Activated T-cell treated with anti-CD3 and anti-CD28 coated beads, Interleukin-2, amount 50 U/mL, for 72 hours (primary cell): ENCODE data around the gene SLC18A3. TPM values are rescaled to one million over a fixed set of nuclear protein-coding genes. Genes with fewer than 3 reads are reported as not detected.
A peak's percentile ranks its signal among the peaks of the same experiment; 100 is the strongest.

Experiments used
- ATAC-seq, 2 donors: fragments of 150-1000 bp; cut with Tn5 transposase; replicated peaks in 1 of 2; 2 replicates each; pipeline ENCODE4 v1.10.0; 2021; ENCODE audit warnings: moderate library complexity in 2 of 2, mild to moderate bottlenecking in 1 of 2
- DNase-seq, 2 donors: peaks; one replicate each; pipeline ENCODE4 v3.0.0; 2021 to 2022; ENCODE audit warnings: mixed read lengths in 1 of 2
- H3K27ac Mint-ChIP-seq: one replicate; pipeline ENCODE4 v1.8.0; 2022; ENCODE audit warnings: mild to moderate bottlenecking, moderate library complexity, mixed read lengths
- H3K27me3 Mint-ChIP-seq: one replicate; pipeline ENCODE4 v1.8.0; 2022; ENCODE audit warnings: low read depth, mixed read lengths
- H3K36me3 Mint-ChIP-seq, 2 donors: one replicate each; pipeline ENCODE4 v1.8.0; 2022; ENCODE audit warnings: mixed read lengths in 2 of 2, mild to moderate bottlenecking in 1 of 2; ENCODE audit not compliant: insufficient read depth in 2 of 2
- H3K4me1 Mint-ChIP-seq: one replicate; pipeline ENCODE4 v1.8.0; 2022; ENCODE audit warnings: low read depth, mixed read lengths
- H3K4me3 Mint-ChIP-seq, 2 donors: one replicate each; pipeline ENCODE4 v1.8.0; 2022; ENCODE audit warnings: mild to moderate bottlenecking in 2 of 2, mixed read lengths in 2 of 2, moderate library complexity in 2 of 2
- H3K9me3 Mint-ChIP-seq, 2 donors: one replicate each; pipeline ENCODE4 v1.8.0; 2022; ENCODE audit warnings: mixed read lengths in 2 of 2
- total RNA-seq, 2 donors: library from RNA; stranded (reverse); gene quantifications; one replicate each; pipeline ENCODE4 v1.2.3, GENCODE V29; 2022

The SLC18A3 gene
- total RNA-seq, 2 donors from 2014 or later = not detected

GRCh38 chr10:49610458-49611165, 502 bp downstream of the SLC18A3 start:
- Mint-ChIP-seq H3K27me3 (peaks cover 83% of the 10 kb centered on the region), H3K4me3 (peak overlapping the region in 1 of 2 donors; percentile 32), H3K36me3 (peaks cover 6 to 10% of the 10 kb centered on the region in 2 donors), H3K9me3 (no peaks in the 10 kb centered on the region), H3K27ac (no peak overlapping the region), H3K4me1 (peaks cover 7% of the 10 kb centered on the region)
- no peak for ATAC-seq
- DNase-seq = no peak

- H3K4me1 Mint-ChIP-seq = peaks cover 7% of the 10 kb centered on the region
- H3K27ac Mint-ChIP-seq = no peak overlapping the region
- no peaks in the 10 kb centered on the region for H3K9me3 Mint-ChIP-seq
- H3K27me3 Mint-ChIP-seq = peaks cover 80% of the 10 kb centered on the region
- DNase-seq (no peak), ATAC-seq (no peak)
- H3K4me3 Mint-ChIP-seq = peak overlapping the region in 1 of 2 donors; percentile 32
- peaks cover 6 to 10% of the 10 kb centered on the region in 2 donors for H3K36me3 Mint-ChIP-seq
Observed at GRCh38 chr10:49611166-49611815, 1.2 kb downstream of the SLC18A3 start.

GRCh38 chr10:49611816-49612512, 1.9 kb downstream of the SLC18A3 start:
- Mint-ChIP-seq H3K9me3 (no peaks in the 10 kb centered on the region), H3K27ac (no peak overlapping the region), H3K27me3 (peaks cover 79% of the 10 kb centered on the region), H3K4me1 (peaks cover 3% of the 10 kb centered on the region), H3K36me3 (peaks cover 6 to 10% of the 10 kb centered on the region in 2 donors), H3K4me3 (no peak overlapping the region)
- ATAC-seq = no peak
- DNase-seq = no peak

- H3K9me3 Mint-ChIP-seq = no peaks in the 10 kb centered on the region
- peak in 1 of 2 donors; percentile 13 for DNase-seq
- ATAC-seq = peak in 1 of 2 donors; percentile 33
- H3K36me3 Mint-ChIP-seq = peaks cover 6 to 10% of the 10 kb centered on the region in 2 donors
- H3K4me1 Mint-ChIP-seq = no peaks in the 10 kb centered on the region
- H3K27ac Mint-ChIP-seq = no peak overlapping the region
- H3K27me3 Mint-ChIP-seq = peaks cover 79% of the 10 kb centered on the region
- peak overlapping the region in 1 of 2 donors; percentile 4 for H3K4me3 Mint-ChIP-seq
Observed at GRCh38 chr10:49612513-49613164, 2.5 kb downstream of the SLC18A3 start.

GRCh38 chr10:49613165-49613881, 3.2 kb downstream of the SLC18A3 start:
- ATAC-seq (no peak), DNase-seq (no peak)
- peak overlapping the region; percentile 4 to 58 for H3K4me3 Mint-ChIP-seq
- H3K4me1 Mint-ChIP-seq = no peaks in the 10 kb centered on the region
- H3K27ac Mint-ChIP-seq = no peak overlapping the region
- H3K27me3 Mint-ChIP-seq = peaks cover 78% of the 10 kb centered on the region
- no peaks in the 10 kb centered on the region for H3K9me3 Mint-ChIP-seq
- peaks cover 4 to 10% of the 10 kb centered on the region in 2 donors for H3K36me3 Mint-ChIP-seq

- no peak for ATAC-seq
- Mint-ChIP-seq H3K36me3 (peaks cover 4 to 9% of the 10 kb centered on the region in 2 donors), H3K9me3 (no peaks in the 10 kb centered on the region), H3K4me1 (no peaks in the 10 kb centered on the region), H3K27me3 (peaks cover 78% of the 10 kb centered on the region), H3K27ac (no peak within 1 kb of the TSS), H3K4me3 (peak within 1 kb of the TSS; percentile 4 to 58)
- DNase-seq = no peak
Observed at GRCh38 chr10:49613882-49614241, 3.8 kb downstream of the SLC18A3 start, which contains the start of gene CHAT. CHAT (plus strand) TSS chr10:49614037; CDS start chr10:49614190, 153 bp downstream.

GRCh38 chr10:49614242-49615198, 4.4 kb downstream of the SLC18A3 start:
- no peaks in the 10 kb centered on the region for H3K4me1 Mint-ChIP-seq
- DNase-seq = no peak
- no peaks in the 10 kb centered on the region for H3K9me3 Mint-ChIP-seq
- H3K27ac Mint-ChIP-seq = no peak overlapping the region
- H3K36me3 Mint-ChIP-seq = peaks cover 4 to 9% of the 10 kb centered on the region in 2 donors
- no peak for ATAC-seq
- H3K27me3 Mint-ChIP-seq = peaks cover 78% of the 10 kb centered on the region
- H3K4me3 Mint-ChIP-seq = no peak overlapping the region

- no peaks in the 10 kb centered on the region for H3K4me1 Mint-ChIP-seq
- DNase-seq (no peak), ATAC-seq (no peak)
- H3K4me3 Mint-ChIP-seq = no peak overlapping the region
- no peaks in the 10 kb centered on the region for H3K9me3 Mint-ChIP-seq
- H3K27ac Mint-ChIP-seq = no peak overlapping the region
- peaks cover 85% of the 10 kb centered on the region for H3K27me3 Mint-ChIP-seq
- H3K36me3 Mint-ChIP-seq = peaks cover 4 to 9% of the 10 kb centered on the region in 2 donors
Observed at GRCh38 chr10:49615213-49615612, 5.1 kb downstream of the SLC18A3 start.

GRCh38 chr10:49615721-49616120, 5.6 kb downstream of the SLC18A3 start:
- Mint-ChIP-seq H3K27me3 (peaks cover 85% of the 10 kb centered on the region), H3K4me3 (no peak overlapping the region), H3K4me1 (no peaks in the 10 kb centered on the region), H3K27ac (no peak overlapping the region), H3K9me3 (no peaks in the 10 kb centered on the region), H3K36me3 (peaks cover 4 to 9% of the 10 kb centered on the region in 2 donors)
- ATAC-seq (no peak), DNase-seq (no peak)

- peaks cover 79% of the 10 kb centered on the region for H3K27me3 Mint-ChIP-seq
- H3K27ac Mint-ChIP-seq = no peak overlapping the region
- no peak overlapping the region for H3K4me3 Mint-ChIP-seq
- ATAC-seq = no peak
- peaks cover 4 to 9% of the 10 kb centered on the region in 2 donors for H3K36me3 Mint-ChIP-seq
- no peaks in the 10 kb centered on the region for H3K4me1 Mint-ChIP-seq
- no peaks in the 10 kb centered on the region for H3K9me3 Mint-ChIP-seq
- no peak for DNase-seq
Observed at GRCh38 chr10:49616421-49617101, 6.5 kb downstream of the SLC18A3 start.
